ENCODE data around the gene SSBP4. TPM values are rescaled to one million over a fixed set of nuclear protein-coding genes. Genes with fewer than 3 reads are reported as not detected.

The SSBP4 gene
- total and polyA plus RNA-seq, 2 of the 8 experiments (the other 6 are each of a cell fraction or from before 2014, with no cell fraction given), result 26.4 to 33.7 TPM

- FAIRE-seq (no peak), DNase-seq (ENCODE audit: low read depth in 1 of 2, low spot score in 2 of 2) (no peak)
- WGBS, 2 experiments (ENCODE audit: extremely low coverage in 1 of 2, insufficient coverage in 1 of 2, insufficient read length in 1 of 2, insufficient replicate concordance in 2 of 2, low coverage in 1 of 2, low lambda C conversion rate in 2 of 2, missing lambda C conversion rate in 1 of 2), result 86% methylated on average over 37 of the region's 37 CpGs; no CpG with 5 or more reads in 1 of the 2 experiments
- Histone ChIP-seq H3K4ac (replicated peaks; ENCODE audit: insufficient read length, low read depth, low read length) (peak overlapping the region; percentile 75), H4K91ac (replicated peaks; ENCODE audit: insufficient read length, low read length) (peak overlapping the region; percentile 2), H3K4me1 (replicated peaks in 1 of 4; ENCODE audit: control insufficient read depth in 3 of 4, insufficient read depth in 4 of 4, low read length in 3 of 4) (peaks cover 0 to 12% (median 4%) of the 10 kb centered on the region in 4 experiments; a peak in 5 of 7 replicates), H4K5ac (ENCODE audit: insufficient read length, low read depth, low read length) (no peak overlapping the region), H2BK12ac (ENCODE audit: low read depth, low read length) (peak overlapping the region; percentile 45; the same call in 1 of the 2 replicates), H3K4me3 (ENCODE audit: extremely low read depth in 1 of 4, insufficient read depth in 2 of 4, low read depth in 3 of 4, low read length in 4 of 4) (peak overlapping the region in 1 of 4 experiments; percentile 51; a peak in 3 of 8 replicates), H3K23me2 (ENCODE audit: low read depth, low read length) (no peaks in the 10 kb centered on the region), H3K14ac (ENCODE audit: insufficient read length) (no peak overlapping the region), H4K8ac (ENCODE audit: extremely low read depth, insufficient read depth, low read length) (peak overlapping the region; percentile 29; the same call in 1 of the 2 replicates), H3K79me2 (ENCODE audit: control insufficient read depth in 1 of 2, insufficient read depth in 2 of 2, low read length in 2 of 2) (no peaks in the 10 kb centered on the region), H3K9ac (replicated peaks in 1 of 4; ENCODE audit: extremely low read depth in 1 of 4, low read depth in 3 of 4, low read length in 3 of 4) (no peak overlapping the region; a peak in 2 of 7 replicates), H3K27ac (ENCODE audit: low read depth, low read length) (no peak overlapping the region), H3K23ac (ENCODE audit: insufficient read length) (no peak overlapping the region), H2AFZ (ENCODE audit: low read length) (0 out of 2 replicates have a peak overlapping the region, but pooled peaks have one; percentile 12), H3K9me3 (ENCODE audit: insufficient read depth in 2 of 2, low read depth in 1 of 2, low read length in 1 of 2) (no peaks in the 10 kb centered on the region), H4K20me1 (replicated peaks in 1 of 2; ENCODE audit: control insufficient read depth in 1 of 2, insufficient read depth in 2 of 2, low read length in 2 of 2) (no peaks in the 10 kb centered on the region), H3K56ac (replicated peaks; ENCODE audit: insufficient read length, low read depth, low read length) (no peak overlapping the region), H2BK20ac (ENCODE audit: low read length) (peak overlapping the region; percentile 8; the same call in 1 of the 2 replicates), H2BK120ac (replicated peaks; ENCODE audit: low read depth, low read length) (no peak overlapping the region), H2BK5ac (ENCODE audit: low read depth, low read length) (peak overlapping the region; percentile 69; the same call in 1 of the 2 replicates), H3K79me1 (ENCODE audit: low read depth, low read length) (no peaks in the 10 kb centered on the region), H3K4me2 (ENCODE audit: insufficient read depth in 1 of 2, low read depth in 2 of 2, low read length in 2 of 2) (peak overlapping the region; percentile 26 to 63; a peak in 2 of 4 replicates), H3K36me3 (ENCODE audit: control insufficient read depth in 2 of 4, insufficient read depth in 4 of 4, low read length in 3 of 4) (no peaks in the 10 kb centered on the region), H2AK5ac (ENCODE audit: low read depth, low read length) (0 out of 2 replicates have a peak overlapping the region, but pooled peaks have one; percentile 33), H3K18ac (ENCODE audit: extremely low read depth, low read length) (peak overlapping the region; percentile 38; the same call in 1 of the 2 replicates), H2BK15ac (ENCODE audit: low read length) (peak overlapping the region; percentile 25; the same call in 1 of the 2 replicates), H3K27me3 (replicated peaks in 1 of 4; ENCODE audit: control insufficient read depth in 3 of 4, extremely low read depth in 1 of 4, insufficient read depth in 3 of 4, low read length in 3 of 4) (peaks cover 0 to 3% (median under 1%) of the 10 kb centered on the region in 4 experiments; a peak in 3 of 7 replicates)
- no peak for TF ChIP-seq POLR2AphosphoS5 (IDR thresholded peaks at IDR 0.05; ENCODE audit: low read depth, low read length)
- TF ChIP-seq KDM1A (IDR thresholded peaks at IDR 0.05; ENCODE audit: borderline replicate concordance, low read length), result peak; percentile 95
- TF ChIP-seq HDAC2 (IDR thresholded peaks at IDR 0.05; ENCODE audit: borderline replicate concordance in 1 of 2, low read depth in 2 of 2, low read length in 2 of 2), result peak in 1 of 2 experiments; percentile 75; a peak in 1 of 4 replicates
- ChIA-PET CTCF (ENCODE audit: partially characterized antibody) (interaction anchor here (0.7 to 12.8 kb wide), 10 partner anchors 8 to 118 kb away, joined by 3 to 174 read pairs (median 4); partner anchors contain the start of gene GDF15), POLR2A (ENCODE audit: partially characterized antibody) (interaction anchor here (0.8 to 3.4 kb wide), 7 partner anchors 20 to 126 kb away, joined by 3 to 12 read pairs (median 3); partner anchors contain the start of gene JUND)
These were observed 22.5 kb upstream of the SSBP4 start for GRCh38 chr19:18396471-18397241.

Measured in H1 (cell line).